ENCODE results near the gene HLA-A.
"Not testable (repeated sequence)": the region's sequence is repeated elsewhere in the genome, so short reads cannot be mapped to it uniquely, and the experiment has no call there.

Gene HLA-A

DNA sequence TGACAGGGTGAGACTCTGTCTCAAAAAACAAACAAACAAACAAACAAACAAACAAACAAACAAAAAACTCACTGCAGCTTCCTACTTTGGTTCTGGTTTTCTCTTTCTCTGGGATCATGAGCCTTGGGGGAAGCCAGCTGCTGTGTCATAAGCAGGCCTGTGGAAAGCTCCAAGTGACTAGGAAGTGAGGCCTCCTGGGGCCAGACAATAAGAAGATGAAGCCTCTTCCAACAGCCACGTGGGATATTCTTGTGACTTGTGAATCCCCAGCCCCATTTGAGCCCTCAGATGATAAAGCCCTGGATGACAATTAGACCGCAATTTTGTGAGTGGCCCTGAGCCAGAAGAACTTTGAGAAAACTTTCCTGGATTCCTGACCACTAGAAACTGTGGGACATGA lies 11.4 kb downstream of the HLA-A start:
- Histone ChIP-seq H3K36me3 (ENCODE audit: control insufficient read depth, insufficient read depth, low read length) (no peaks in the 10 kb centered on the region), H3K4me1 (ENCODE audit: control insufficient read depth, insufficient read depth, low read length) (no peaks in the 10 kb centered on the region), H3K9ac (ENCODE audit: low read length) (no peak overlapping the region), H3K4me3 (ENCODE audit: low read length) (no peak overlapping the region), H3K9me3 (ENCODE audit: control insufficient read depth, low read length) (no peaks in the 10 kb centered on the region), H3K27me3 (ENCODE audit: control insufficient read depth, insufficient read depth, low read length) (no peaks in the 10 kb centered on the region)

DNA sequence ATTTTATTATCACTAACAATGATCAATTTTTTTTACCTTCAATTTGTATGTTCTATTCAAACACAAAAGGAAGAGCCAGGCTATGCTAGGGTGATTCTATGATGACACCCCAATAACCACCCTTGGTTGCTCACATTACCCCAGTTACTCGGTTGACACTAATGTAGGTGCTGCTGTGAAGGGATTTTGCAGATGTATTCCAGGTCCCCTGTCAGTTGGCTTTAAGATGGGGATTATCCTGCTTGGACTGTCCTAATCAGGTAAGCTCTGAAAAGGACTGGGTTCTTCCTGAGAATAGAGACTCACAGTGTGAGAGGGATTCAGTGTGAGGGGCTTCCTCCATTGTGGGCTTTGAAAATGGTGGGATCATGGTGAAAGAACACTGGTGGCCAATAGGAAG lies 11.9 kb downstream of the HLA-A start:
- Histone ChIP-seq H3K4me1 (ENCODE audit: control insufficient read depth, insufficient read depth, low read length) (no peaks in the 10 kb centered on the region), H3K4me3 (ENCODE audit: low read length) (no peak overlapping the region), H3K27me3 (ENCODE audit: control insufficient read depth, insufficient read depth, low read length) (no peaks in the 10 kb centered on the region), H3K36me3 (ENCODE audit: control insufficient read depth, insufficient read depth, low read length) (no peaks in the 10 kb centered on the region), H3K9ac (ENCODE audit: low read length) (no peak overlapping the region), H3K9me3 (ENCODE audit: control insufficient read depth, low read length) (no peaks in the 10 kb centered on the region)

DNA sequence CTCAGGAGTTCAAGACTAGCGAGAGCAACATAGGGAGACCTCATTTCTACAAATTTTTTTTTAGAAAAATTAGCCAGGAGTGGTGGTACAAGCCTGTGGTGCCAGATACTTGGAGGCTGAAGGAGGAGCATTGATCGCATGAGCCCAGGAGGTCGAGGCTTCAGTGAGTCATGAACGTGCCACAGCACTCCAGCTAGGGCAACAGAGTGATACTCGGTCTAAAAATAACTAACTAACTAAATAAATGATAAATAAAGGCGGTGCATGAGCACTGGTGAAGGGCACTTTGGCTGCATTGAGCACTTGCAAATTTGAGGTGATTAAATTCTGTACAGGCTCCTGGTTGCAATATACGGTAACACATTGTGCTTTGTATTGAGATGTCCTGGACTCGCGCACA lies 13.5 kb downstream of the HLA-A start:
- Histone ChIP-seq H3K36me3 (ENCODE audit: control insufficient read depth, insufficient read depth, low read length) (no peaks in the 10 kb centered on the region), H3K4me1 (ENCODE audit: control insufficient read depth, insufficient read depth, low read length) (no peaks in the 10 kb centered on the region), H3K4me3 (ENCODE audit: low read length) (no peak overlapping the region), H3K27me3 (ENCODE audit: control insufficient read depth, insufficient read depth, low read length) (no peaks in the 10 kb centered on the region), H3K9me3 (ENCODE audit: control insufficient read depth, low read length) (no peaks in the 10 kb centered on the region), H3K9ac (ENCODE audit: low read length) (no peak overlapping the region)

DNA sequence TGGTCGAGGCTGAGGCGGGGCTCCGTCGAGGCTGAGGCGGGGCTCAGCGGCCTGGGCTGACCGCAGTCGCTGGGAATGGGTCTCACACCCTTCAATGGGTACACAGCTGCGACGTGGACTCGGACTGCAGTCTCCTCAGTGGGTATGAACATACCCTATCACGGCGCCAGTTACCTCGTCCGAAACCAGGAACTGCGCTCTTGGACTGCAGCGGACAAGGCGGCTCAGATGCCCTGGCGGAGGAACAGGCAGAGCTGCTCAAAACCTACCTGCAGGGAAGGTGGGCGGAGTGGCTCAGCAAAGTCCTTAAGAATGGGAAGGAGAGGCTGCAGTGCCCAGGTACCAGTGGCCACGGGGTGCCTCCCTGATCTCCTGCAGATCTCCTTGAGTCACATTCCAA lies 14.2 kb downstream of the HLA-A start:
- no peak overlapping the region for H3K9ac ChIP-seq (ENCODE audit: low read length)
- no peaks in the 10 kb centered on the region for H3K36me3 ChIP-seq (ENCODE audit: control insufficient read depth, insufficient read depth, low read length)
- H3K9me3 ChIP-seq (ENCODE audit: control insufficient read depth, low read length): no peaks in the 10 kb centered on the region
- no peaks in the 10 kb centered on the region for H3K4me1 ChIP-seq (ENCODE audit: control insufficient read depth, insufficient read depth, low read length)
- no peak overlapping the region for H3K4me3 ChIP-seq (ENCODE audit: low read length)
- no peaks in the 10 kb centered on the region for H3K27me3 ChIP-seq (ENCODE audit: control insufficient read depth, insufficient read depth, low read length)

DNA sequence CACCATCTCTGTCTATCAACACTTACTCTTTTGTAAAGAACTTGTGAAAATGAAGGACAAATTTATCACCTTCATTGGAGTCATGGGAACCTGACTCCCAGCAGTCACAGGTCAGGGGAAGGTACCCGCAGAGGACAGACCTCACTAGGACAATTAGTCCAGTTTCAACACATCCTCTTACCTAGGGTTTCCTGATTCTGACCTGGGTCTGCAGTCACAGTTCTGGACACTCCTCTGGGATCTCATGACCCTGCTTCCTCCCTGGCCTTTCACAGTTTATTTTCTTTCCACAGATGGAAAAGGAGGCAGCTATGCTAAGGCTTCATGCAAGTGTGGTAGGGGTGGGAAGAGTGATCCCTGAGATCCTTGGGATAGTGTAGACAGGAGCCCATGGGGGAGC lies 15.7 kb downstream of the HLA-A start:
- H3K9ac ChIP-seq (ENCODE audit: low read length): no peak overlapping the region
- H3K27me3 ChIP-seq (ENCODE audit: control insufficient read depth, insufficient read depth, low read length): no peaks in the 10 kb centered on the region
- no peaks in the 10 kb centered on the region for H3K36me3 ChIP-seq (ENCODE audit: control insufficient read depth, insufficient read depth, low read length)
- H3K4me1 ChIP-seq (ENCODE audit: control insufficient read depth, insufficient read depth, low read length): no peaks in the 10 kb centered on the region
- no peak overlapping the region for H3K4me3 ChIP-seq (ENCODE audit: low read length)
- H3K9me3 ChIP-seq (ENCODE audit: control insufficient read depth, low read length): no peaks in the 10 kb centered on the region

DNA sequence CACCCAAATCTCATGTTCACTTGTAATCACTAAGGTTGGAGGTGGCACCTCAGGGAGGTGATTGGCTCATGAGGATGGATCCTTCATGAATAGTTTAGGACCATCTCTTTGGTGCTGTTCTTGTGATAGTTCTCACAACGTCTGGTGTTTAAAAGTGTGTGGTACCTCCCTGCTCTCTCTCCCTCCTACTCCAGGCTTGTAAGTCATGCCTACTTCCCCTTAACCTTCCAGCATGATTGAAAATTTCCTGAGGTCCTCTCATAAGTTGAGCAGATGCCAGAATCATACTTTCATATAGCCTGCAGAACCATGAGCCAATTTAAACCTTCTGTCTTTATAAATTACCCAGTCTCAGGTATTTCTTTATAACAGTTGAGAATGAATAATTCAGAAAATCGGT lies 16.6 kb downstream of the HLA-A start:
- no peak overlapping the region for H3K9ac ChIP-seq (ENCODE audit: low read length)
- no peaks in the 10 kb centered on the region for H3K9me3 ChIP-seq (ENCODE audit: control insufficient read depth, low read length)
- no peak overlapping the region for H3K4me3 ChIP-seq (ENCODE audit: low read length)
- no peaks in the 10 kb centered on the region for H3K27me3 ChIP-seq (ENCODE audit: control insufficient read depth, insufficient read depth, low read length)
- no peaks in the 10 kb centered on the region for H3K4me1 ChIP-seq (ENCODE audit: control insufficient read depth, insufficient read depth, low read length)
- no peaks in the 10 kb centered on the region for H3K36me3 ChIP-seq (ENCODE audit: control insufficient read depth, insufficient read depth, low read length)

DNA sequence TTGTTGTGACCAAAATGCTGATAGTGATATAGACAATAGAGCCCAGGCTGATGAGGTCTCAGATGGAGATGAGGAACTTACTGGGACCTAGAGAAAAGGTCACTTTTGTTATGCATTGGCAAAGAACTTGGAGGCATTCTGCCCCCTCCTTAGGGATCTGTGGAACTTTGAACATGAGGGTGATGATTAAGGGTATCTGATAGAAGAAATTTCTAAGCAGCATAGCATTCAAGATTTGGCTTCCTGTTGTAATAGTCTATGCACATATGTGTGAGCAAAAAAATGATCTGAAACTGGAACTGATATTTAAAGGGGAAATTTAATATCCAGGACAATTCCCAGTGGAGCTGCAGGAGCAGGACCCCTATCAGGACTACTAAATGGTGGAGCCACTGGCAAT lies 17.1 kb downstream of the HLA-A start:
- Histone ChIP-seq H3K4me3 (ENCODE audit: low read length) (no peak overlapping the region), H3K36me3 (ENCODE audit: control insufficient read depth, insufficient read depth, low read length) (no peaks in the 10 kb centered on the region), H3K27me3 (ENCODE audit: control insufficient read depth, insufficient read depth, low read length) (no peaks in the 10 kb centered on the region), H3K9me3 (ENCODE audit: control insufficient read depth, low read length) (no peaks in the 10 kb centered on the region), H3K4me1 (ENCODE audit: control insufficient read depth, insufficient read depth, low read length) (peaks cover 3% of the 10 kb centered on the region), H3K9ac (ENCODE audit: low read length) (no peak overlapping the region)

DNA sequence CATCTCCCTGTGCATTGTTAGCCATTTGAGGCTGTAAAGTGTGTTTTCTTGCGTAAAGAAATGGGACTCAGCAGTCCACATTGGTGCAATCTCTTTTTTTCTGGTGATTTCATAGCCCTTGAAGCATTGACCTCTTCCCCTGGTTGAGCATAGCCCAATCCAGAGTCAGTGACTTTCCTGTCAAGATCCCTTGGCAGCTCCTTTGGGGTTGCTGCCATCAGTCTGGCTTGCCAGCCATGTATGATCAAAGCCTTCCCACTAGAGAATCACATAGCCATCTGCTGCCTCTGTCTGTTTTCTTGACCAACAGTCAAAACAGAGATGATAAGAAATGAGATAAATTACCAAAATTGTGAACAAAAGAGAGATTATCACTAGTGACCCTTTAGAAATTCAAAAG lies 19.6 kb downstream of the HLA-A start:
- Histone ChIP-seq H3K9me3 (ENCODE audit: control insufficient read depth, low read length) (no peaks in the 10 kb centered on the region), H3K9ac (ENCODE audit: low read length) (no peak overlapping the region), H3K4me1 (ENCODE audit: control insufficient read depth, insufficient read depth, low read length) (peaks cover 25% of the 10 kb centered on the region), H3K27me3 (ENCODE audit: control insufficient read depth, insufficient read depth, low read length) (no peaks in the 10 kb centered on the region), H3K4me3 (ENCODE audit: low read length) (no peak overlapping the region), H3K36me3 (ENCODE audit: control insufficient read depth, insufficient read depth, low read length) (no peaks in the 10 kb centered on the region)

DNA sequence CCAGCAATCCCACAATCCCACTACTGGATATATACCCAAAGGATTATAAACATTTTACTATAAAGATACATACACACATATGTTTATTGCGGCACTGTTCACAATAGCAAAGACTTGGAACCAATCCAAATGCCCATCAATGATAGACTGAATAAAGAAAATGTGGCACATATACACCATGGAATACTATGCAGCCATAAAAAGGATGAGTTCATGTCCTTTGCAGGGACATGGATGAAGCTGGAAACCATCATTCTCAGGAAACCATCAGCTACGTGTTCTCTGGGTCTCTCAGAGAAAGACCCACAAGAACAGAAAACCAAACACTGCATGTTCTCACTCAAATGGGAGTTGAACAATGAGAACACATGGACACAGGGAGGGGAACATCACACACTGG lies 21.4 kb downstream of the HLA-A start:
- H3K9ac ChIP-seq (ENCODE audit: low read length); H3K27me3 ChIP-seq (ENCODE audit: control insufficient read depth, insufficient read depth, low read length); H3K9me3 ChIP-seq (ENCODE audit: control insufficient read depth, low read length); H3K36me3 ChIP-seq (ENCODE audit: control insufficient read depth, insufficient read depth, low read length); H3K4me3 ChIP-seq (ENCODE audit: low read length): not testable (repeated sequence)
- H3K4me1 ChIP-seq (ENCODE audit: control insufficient read depth, insufficient read depth, low read length): peaks cover 36% of the 10 kb centered on the region

DNA sequence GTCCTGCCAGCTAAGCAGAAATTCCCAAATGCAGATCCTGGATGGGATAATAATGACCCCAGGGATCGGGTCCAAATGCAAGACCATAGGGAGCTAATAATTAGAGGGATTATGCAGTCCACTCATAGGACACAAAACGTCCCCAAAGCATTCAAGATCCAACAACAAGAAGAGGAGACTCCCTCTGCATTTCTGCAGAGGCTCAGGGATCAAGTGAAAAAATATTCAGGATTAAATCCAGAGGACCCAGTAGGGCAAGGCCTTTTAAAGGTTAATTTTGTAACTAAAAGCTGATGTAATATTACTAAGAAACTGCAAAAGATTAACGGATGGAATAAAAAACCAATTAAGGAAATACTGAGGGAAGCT lies 22.2 kb downstream of the HLA-A start:
- no peaks in the 10 kb centered on the region for H3K9me3 ChIP-seq (ENCODE audit: control insufficient read depth, low read length)
- H3K9ac ChIP-seq (ENCODE audit: low read length): peak overlapping the region; percentile 72
- no peaks in the 10 kb centered on the region for H3K27me3 ChIP-seq (ENCODE audit: control insufficient read depth, insufficient read depth, low read length)
- H3K36me3 ChIP-seq (ENCODE audit: control insufficient read depth, insufficient read depth, low read length): no peaks in the 10 kb centered on the region
- no peak overlapping the region for H3K4me3 ChIP-seq (ENCODE audit: low read length)
- H3K4me1 ChIP-seq (ENCODE audit: control insufficient read depth, insufficient read depth, low read length): peaks cover 36% of the 10 kb centered on the region

DNA sequence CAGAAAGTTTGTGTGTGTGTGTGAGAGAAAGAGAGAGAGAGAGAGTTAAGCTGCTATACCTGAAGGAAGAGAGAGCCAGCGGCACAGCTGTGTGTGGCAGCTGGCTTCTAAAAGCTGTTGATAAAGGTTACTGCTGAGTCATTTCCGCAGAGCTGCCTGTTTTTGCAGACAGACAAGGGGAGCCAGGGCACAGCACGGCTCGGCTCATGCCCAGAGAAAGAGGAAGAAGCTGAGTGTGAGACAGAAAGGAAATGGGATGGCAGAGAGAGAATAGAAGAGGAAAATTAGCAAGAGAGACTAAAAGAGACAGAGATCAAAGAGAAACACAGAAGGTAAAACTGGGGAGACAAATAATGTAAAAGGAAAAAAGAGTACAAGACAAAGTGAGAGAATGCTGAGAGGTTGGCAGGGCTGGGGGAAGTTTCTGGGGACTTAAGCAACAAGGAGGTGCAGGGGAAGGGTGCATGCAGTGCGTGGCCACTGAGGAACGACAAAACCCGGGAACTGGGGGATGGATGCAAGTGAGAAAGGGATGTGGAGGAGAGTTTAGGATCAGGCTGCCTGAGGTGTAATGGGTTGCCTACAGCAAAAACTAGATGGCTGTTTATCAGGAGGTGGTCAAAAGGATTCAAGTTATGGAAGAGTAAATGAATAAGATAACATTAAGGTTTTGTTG lies 22.7 kb downstream of the HLA-A start:
- Histone ChIP-seq H3K36me3 (ENCODE audit: control insufficient read depth, insufficient read depth, low read length) (no peaks in the 10 kb centered on the region), H3K4me1 (ENCODE audit: control insufficient read depth, insufficient read depth, low read length) (peaks cover 36% of the 10 kb centered on the region), H3K9me3 (ENCODE audit: control insufficient read depth, low read length) (no peaks in the 10 kb centered on the region), H3K27me3 (ENCODE audit: control insufficient read depth, insufficient read depth, low read length) (no peaks in the 10 kb centered on the region), H3K9ac (ENCODE audit: low read length) (peak overlapping the region; percentile 72), H3K4me3 (ENCODE audit: low read length) (peak overlapping the region; percentile 49)

DNA sequence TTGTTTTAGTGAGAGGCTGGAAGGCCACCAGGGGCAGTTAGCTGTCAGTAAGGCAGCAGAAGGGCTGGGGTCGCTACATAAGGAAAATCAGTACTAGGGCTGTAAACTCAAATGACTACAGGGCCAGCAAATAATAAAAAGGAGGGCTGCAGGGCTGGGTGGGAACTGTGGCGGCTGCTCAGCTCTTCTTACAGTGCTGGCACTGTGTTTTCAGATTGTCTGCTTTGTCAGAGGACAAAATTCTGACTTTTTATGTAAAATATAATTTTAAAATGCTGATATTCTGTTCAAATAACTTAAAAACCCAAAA lies 23.2 kb downstream of the HLA-A start:
- Histone ChIP-seq H3K4me1 (ENCODE audit: control insufficient read depth, insufficient read depth, low read length) (peaks cover 36% of the 10 kb centered on the region), H3K4me3 (ENCODE audit: low read length) (peak overlapping the region; percentile 49), H3K9me3 (ENCODE audit: control insufficient read depth, low read length) (no peaks in the 10 kb centered on the region), H3K27me3 (ENCODE audit: control insufficient read depth, insufficient read depth, low read length) (no peaks in the 10 kb centered on the region), H3K9ac (ENCODE audit: low read length) (peak overlapping the region; percentile 72), H3K36me3 (ENCODE audit: control insufficient read depth, insufficient read depth, low read length) (no peaks in the 10 kb centered on the region)

DNA sequence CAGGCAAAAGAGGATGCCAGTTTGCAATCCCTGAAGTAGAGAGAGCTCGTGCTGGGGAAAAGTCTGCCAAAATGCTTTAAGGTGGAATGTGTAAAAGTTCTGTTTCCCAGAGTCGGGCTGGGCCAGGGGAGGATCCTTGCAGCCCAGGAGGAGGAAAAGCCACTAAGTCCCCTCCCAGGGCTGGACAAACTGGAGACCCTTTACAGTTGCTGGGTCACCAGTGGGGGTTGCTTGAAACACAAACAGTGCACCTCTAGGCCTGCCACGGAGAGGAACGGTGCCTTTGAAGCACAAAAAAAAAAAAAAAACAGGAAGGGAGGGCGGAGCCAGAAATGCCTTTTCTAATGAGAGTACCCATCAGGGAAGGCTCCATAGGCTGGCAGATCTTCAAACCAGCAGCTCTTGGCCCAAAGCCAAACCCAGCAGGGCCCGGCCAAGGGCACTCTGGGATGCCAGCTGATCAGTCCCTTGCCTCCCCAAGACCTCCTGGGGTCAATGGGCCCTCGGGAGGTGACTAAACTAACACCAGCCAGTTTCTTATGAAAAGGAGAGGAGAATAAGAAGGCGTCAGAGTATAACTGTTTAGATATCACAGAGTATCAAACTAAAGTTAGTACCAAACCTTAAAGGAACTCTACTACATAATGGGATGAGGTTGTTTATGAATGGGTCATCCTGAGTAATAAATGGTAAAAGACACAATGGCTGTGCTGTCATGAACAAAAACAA lies 23.7 kb downstream of the HLA-A start:
- no peaks in the 10 kb centered on the region for H3K9me3 ChIP-seq (ENCODE audit: control insufficient read depth, low read length)
- peaks cover 36% of the 10 kb centered on the region for H3K4me1 ChIP-seq (ENCODE audit: control insufficient read depth, insufficient read depth, low read length)
- H3K9ac ChIP-seq (ENCODE audit: low read length): peak overlapping the region; percentile 72
- peak overlapping the region; percentile 49 for H3K4me3 ChIP-seq (ENCODE audit: low read length)
- H3K27me3 ChIP-seq (ENCODE audit: control insufficient read depth, insufficient read depth, low read length): no peaks in the 10 kb centered on the region
- no peaks in the 10 kb centered on the region for H3K36me3 ChIP-seq (ENCODE audit: control insufficient read depth, insufficient read depth, low read length)

All from mucosa of stomach (tissue), 1 donor.